VCaP (cell line): ENCODE results near the gene TASP1.

Experiments
- H3K27ac ChIP-seq: fragments of 450-650 bp; 2 replicates; pipeline ENCODE4 v1.5.1; 2017
- CTCF ChIP-seq: fragments of 450-650 bp; conservative IDR thresholded peaks from 2 replicates; pipeline ENCODE4 v1.5.1; 2017; ENCODE audit warnings: mild to moderate bottlenecking, moderate library complexity

TASP1 gene

GRCh38 chr20:13638496-13639149, at the start of gene TASP1:
TASP1 (minus strand) TSS chr20:13638932; CDS start chr20:13630078, 8,854 bp downstream.
- H3K27ac ChIP-seq, result peak within 1 kb of the TSS; percentile 79
- no peak for TF ChIP-seq CTCF

GRCh38 chr20:13687815-13688214, 49.1 kb upstream of the TASP1 start:
- no peak for TF ChIP-seq CTCF
- H3K27ac ChIP-seq, result no peak overlapping the region

- TF ChIP-seq CTCF, result no peak
- H3K27ac ChIP-seq, result no peak overlapping the region
Observed at GRCh38 chr20:13685623-13686022, 46.9 kb upstream of the TASP1 start.

- TF ChIP-seq CTCF, result no peak
- no peak overlapping the region for H3K27ac ChIP-seq
Observed at GRCh38 chr20:13684566-13685222, 46.0 kb upstream of the TASP1 start.

GRCh38 chr20:13683833-13684232, 45.1 kb upstream of the TASP1 start:
- TF ChIP-seq CTCF, result no peak
- no peak overlapping the region for H3K27ac ChIP-seq

- H3K27ac ChIP-seq, result no peak overlapping the region
- TF ChIP-seq CTCF, result no peak
Observed at GRCh38 chr20:13681248-13682125, 42.8 kb upstream of the TASP1 start.

GRCh38 chr20:13678944-13679343, 40.2 kb upstream of the TASP1 start:
- TF ChIP-seq CTCF, result no peak
- H3K27ac ChIP-seq, result no peak overlapping the region
